ENCODE measurements around the gene SLC9A3. TPM values are rescaled to one million over a fixed set of nuclear protein-coding genes. Genes with fewer than 3 reads are reported as not detected.

The SLC9A3 gene
- total RNA-seq, 1 donor from 2014 or later = 1.6 TPM

- Histone ChIP-seq H3K36me3 (ENCODE audit: control insufficient read depth, insufficient read depth, low read length) (no peaks in the 10 kb centered on the region), H3K4me3 (ENCODE audit: low read depth, low read length) (no peak overlapping the region), H3K27me3 (ENCODE audit: control insufficient read depth, insufficient read depth, low read length) (peaks cover 8% of the 10 kb centered on the region)
- FAIRE-seq = no peak
- no peak for DNase-seq (ENCODE audit: low read depth)
- no peak for TF ChIP-seq CTCF (IDR thresholded peaks at IDR 0.05; ENCODE audit: insufficient read depth, low read length, severe bottlenecking)
Measured at GRCh38 chr5:539469-540070, 15.3 kb upstream of the SLC9A3 start.

GRCh38 chr5:538801-539468 lies 14.7 kb upstream of the SLC9A3 start:
- no peak for TF ChIP-seq CTCF (IDR thresholded peaks at IDR 0.05; ENCODE audit: insufficient read depth, low read length, severe bottlenecking)
- DNase-seq (ENCODE audit: low read depth) (no peak), FAIRE-seq (no peak)
- H3K27me3 ChIP-seq (ENCODE audit: control insufficient read depth, insufficient read depth, low read length) = peaks cover 8% of the 10 kb centered on the region
- no peaks in the 10 kb centered on the region for H3K36me3 ChIP-seq (ENCODE audit: control insufficient read depth, insufficient read depth, low read length)
- H3K4me3 ChIP-seq (ENCODE audit: low read depth, low read length) = no peak overlapping the region

GRCh38 chr5:538271-538771 lies 14.1 kb upstream of the SLC9A3 start:
- no peak for FAIRE-seq
- Histone ChIP-seq H3K27me3 (ENCODE audit: control insufficient read depth, insufficient read depth, low read length) (peaks cover 13% of the 10 kb centered on the region), H3K36me3 (ENCODE audit: control insufficient read depth, insufficient read depth, low read length) (no peaks in the 10 kb centered on the region), H3K4me3 (ENCODE audit: low read depth, low read length) (no peak overlapping the region)
- DNase-seq (ENCODE audit: low read depth) = no peak
- TF ChIP-seq CTCF (IDR thresholded peaks at IDR 0.05; ENCODE audit: insufficient read depth, low read length, severe bottlenecking) = no peak

- no peak overlapping the region for H3K4me3 ChIP-seq (ENCODE audit: low read depth, low read length)
- no peaks in the 10 kb centered on the region for H3K36me3 ChIP-seq (ENCODE audit: control insufficient read depth, insufficient read depth, low read length)
- DNase-seq (ENCODE audit: low read depth) (no peak), FAIRE-seq (no peak)
- no peak for TF ChIP-seq CTCF (IDR thresholded peaks at IDR 0.05; ENCODE audit: insufficient read depth, low read length, severe bottlenecking)
- peaks cover 19% of the 10 kb centered on the region for H3K27me3 ChIP-seq (ENCODE audit: control insufficient read depth, insufficient read depth, low read length)
Measured at GRCh38 chr5:537621-538071, 13.4 kb upstream of the SLC9A3 start.

- no peaks in the 10 kb centered on the region for H3K36me3 ChIP-seq (ENCODE audit: control insufficient read depth, insufficient read depth, low read length)
- no peak for TF ChIP-seq CTCF (IDR thresholded peaks at IDR 0.05; ENCODE audit: insufficient read depth, low read length, severe bottlenecking)
- no peak for FAIRE-seq
- no peak for DNase-seq (ENCODE audit: low read depth)
- H3K27me3 ChIP-seq (ENCODE audit: control insufficient read depth, insufficient read depth, low read length) = peaks cover 22% of the 10 kb centered on the region
- H3K4me3 ChIP-seq (ENCODE audit: low read depth, low read length) = no peak overlapping the region
Measured at GRCh38 chr5:537098-537497, 12.8 kb upstream of the SLC9A3 start.
